Fibroblast of the conjunctiva (primary cell): ENCODE results near the gene LPAR3.

Source experiments
- DNase-seq: peaks from one replicate; pipeline ENCODE4 v3.0.0-alpha.2; 2010; ENCODE audit warnings: low read depth

LPAR3 gene

DNA sequence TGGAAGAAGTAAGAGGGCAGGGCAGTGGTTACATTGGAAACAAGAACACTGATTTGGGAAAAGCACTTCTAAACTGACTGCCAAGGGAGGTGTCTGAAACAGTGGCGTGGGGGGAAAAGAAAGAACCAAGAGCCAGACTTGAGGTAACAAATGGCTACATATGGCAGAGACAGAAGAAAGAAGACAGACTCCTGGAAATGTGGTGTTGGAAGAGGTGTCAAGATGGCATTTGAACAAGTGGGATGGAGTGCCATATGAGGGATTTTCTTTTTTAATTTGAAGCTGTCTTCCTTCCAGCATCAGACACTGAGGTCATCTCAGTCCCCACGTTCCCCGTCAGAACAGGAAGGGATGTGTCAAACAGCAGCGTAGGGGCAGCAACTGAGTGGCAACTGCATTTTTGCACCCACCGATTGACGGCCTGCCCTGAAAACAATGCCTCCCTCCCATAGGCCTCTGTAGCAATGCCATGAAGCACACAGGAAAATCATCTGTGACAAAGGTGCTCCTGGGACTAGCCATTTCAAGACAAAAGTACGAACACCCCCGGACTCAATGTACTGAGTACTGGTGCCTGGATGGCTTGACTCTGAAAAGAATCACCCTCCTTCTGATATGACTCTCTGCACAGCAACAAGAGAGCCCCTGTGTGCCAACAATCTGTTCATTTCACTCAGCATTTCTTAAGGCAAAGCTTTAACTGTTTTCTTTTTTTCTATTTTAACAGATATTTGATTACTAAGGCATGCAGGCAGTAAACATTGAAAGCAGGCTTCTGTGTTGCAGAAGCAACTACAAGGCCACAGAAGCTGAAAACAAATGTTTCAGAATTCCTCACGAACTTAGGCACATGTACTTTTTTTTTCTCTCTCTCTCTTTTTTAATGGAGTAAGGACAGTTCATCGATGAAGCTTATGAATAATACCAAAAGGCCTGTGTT lies 37.0 kb downstream of the LPAR3 start:
- DNase-seq: no peak

- DNase-seq: no peak
These were observed 37.8 kb downstream of the LPAR3 start for GRCh38 chr1:84855168-84855567.

GRCh38 chr1:84853741-84854721 lies 39.0 kb downstream of the LPAR3 start:
- no peak for DNase-seq

GRCh38 chr1:84851839-84852238 lies 41.2 kb downstream of the LPAR3 start:
- DNase-seq: peak; percentile 47

GRCh38 chr1:84849357-84849975 lies 43.5 kb downstream of the LPAR3 start:
- no peak for DNase-seq

DNA sequence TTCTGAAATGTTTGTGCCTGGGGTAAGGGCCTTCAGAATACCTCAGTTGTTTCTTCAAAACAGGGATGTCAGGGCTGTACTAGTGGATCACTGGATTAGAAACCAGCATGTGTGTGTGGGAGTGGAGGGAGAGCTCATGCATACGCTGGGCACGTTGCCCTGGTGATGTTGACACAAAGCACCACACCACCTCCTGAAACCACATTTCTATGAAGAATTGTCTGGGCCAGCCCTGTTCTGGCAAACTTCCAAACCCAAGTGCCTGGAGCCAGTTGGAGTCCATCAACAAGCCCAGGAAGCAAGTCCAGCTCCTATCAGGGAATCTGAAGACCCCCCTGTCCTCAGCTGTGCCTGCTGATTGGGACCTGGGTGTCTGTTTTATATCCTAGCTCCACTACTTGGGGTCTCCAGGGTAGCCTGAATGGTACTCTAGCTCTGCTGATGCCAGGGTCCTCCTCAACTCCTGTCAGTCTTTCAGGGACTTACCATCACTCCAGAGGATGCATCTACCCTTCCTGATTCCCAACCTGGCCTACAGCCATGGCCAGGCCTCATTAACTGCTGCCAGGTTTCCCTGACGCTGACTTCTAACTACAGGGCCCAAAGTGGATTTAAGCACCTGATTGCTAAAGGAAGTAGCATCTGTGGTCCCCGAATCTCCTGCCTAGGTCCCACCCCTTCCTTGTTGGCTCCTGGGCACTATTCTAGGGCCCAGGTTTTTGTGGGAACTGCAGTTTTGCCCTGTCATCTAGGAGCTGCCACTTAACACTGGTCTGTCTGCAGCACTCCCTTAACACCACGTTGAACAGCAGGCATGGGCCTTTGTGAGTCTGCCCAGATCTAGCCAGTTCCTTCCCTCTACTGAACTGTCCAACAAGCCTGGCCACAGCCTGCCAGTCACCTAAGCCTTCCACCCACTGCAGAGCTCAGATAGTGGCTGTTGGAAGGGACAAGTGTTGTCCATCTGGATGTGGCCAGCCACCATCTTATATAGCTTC lies 45.5 kb downstream of the LPAR3 start:
- peak; percentile 96 for DNase-seq

DNA sequence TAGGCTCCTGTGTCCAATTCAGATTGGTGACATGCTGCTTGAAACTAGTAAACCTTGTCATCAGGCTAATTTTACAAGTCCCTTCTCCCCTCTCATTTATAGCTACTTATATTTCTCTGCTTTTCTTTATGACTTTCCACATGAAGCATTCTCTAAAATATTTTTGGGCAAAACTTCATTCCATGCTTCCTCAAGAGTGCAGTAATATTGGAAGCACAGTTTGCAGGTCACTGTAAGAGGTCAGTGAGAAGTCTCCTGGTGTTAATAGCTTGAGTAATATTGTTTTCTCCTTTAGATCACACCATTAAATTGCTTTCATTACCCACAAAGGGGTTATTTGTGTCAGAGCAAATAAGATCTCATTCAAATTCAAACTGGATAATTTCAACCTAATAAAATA lies 46.6 kb downstream of the LPAR3 start:
- DNase-seq: no peak

- no peak for DNase-seq
These were observed 47.6 kb downstream of the LPAR3 start for GRCh38 chr1:84845357-84845756.

DNA sequence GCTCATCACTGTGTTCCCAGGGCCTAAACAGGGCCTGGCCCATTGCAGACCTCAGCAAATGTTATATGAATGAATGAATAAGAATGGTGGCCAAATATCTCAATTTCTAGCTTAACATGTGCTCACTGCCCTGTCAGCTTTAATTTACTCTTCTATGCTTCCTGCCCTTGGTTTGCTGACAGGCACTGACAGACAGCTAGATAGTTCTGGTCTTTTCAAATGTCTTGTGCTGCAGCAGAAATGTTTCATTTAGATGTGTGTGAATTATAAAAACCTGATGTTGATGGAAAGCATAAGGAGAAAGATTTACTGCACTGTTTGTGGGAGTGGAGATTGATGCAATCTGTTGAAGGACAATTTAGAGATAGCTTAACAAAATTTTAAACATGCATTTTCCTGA lies 48.9 kb downstream of the LPAR3 start:
- DNase-seq: no peak

GRCh38 chr1:84842748-84843231 lies 50.2 kb downstream of the LPAR3 start:
- DNase-seq: no peak

GRCh38 chr1:84841971-84842370 lies 51.0 kb downstream of the LPAR3 start:
- no peak for DNase-seq

DNA sequence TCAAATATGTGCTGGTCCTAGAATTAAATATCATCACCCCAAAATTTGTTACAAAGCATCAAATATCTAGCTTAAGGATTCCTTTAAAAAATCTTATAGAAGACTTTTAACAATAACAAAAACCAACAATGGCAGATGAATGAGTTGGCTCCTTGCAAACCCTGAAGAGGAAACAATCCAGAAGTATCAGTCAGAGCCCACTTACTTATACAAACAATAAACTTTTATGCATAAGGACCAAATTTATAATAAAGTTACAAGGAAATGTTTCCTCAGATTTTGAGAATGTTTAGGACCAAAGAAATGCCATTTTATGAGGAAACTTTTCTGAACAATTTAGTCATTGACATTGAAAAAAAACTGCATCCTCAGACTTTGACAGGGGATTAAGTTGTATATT lies 52.7 kb downstream of the LPAR3 start:
- DNase-seq: no peak

DNA sequence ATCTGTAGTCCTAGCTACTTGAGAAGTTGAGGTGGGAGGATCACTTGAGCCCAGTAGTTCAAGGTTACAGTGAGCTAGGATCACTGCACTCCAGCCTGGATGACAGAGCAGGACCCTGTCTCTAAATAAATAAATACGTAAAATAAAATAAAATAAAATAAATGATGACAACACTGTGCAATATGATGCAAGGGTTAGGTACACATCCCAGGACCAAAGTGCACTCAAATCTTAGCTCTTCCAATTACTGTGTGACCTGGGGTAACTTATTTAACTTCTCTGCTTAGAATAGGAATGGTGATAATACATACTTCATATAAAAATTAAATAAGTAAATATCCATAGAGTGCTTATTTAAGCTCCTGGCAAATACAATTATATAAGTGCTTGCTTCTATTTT lies 53.5 kb downstream of the LPAR3 start:
- DNase-seq: no peak

DNA sequence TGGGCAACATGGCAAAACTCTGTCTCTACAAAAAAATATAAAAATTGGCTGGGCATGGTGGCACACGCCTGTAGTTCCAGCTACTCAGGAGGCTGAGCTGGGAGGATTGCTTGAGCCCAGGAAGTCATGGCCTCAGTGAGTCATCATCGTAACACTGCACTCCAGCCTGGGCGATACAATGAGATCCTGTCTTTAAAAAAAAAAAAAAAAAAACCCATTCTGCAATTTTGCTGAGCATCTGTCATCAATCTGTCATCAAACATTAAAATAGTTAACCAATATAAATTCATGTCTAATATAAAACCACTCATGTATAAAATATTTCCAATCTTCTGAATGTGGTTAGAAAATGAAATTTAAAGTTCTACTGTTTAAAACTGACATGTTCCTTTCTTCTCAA lies 56.9 kb downstream of the LPAR3 start:
- no peak for DNase-seq

DNA sequence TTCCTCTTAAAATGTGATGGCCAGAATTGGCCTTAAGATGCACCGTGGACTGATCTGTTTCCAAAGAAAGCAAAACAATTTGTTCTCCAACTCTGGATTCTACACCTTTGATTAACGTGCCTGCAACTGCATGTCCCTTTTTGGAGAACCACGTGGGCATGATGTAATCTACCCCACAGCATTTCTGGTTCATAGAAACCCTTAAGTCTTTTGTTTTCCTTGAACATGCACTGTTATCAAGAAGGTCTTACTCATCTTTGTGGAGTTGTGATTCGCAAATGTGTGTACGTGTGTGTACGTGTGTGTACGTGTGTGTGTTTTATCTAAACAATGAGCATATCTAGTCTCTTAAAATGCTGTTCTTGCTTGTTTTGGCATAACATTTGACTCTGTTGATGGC lies 57.8 kb downstream of the LPAR3 start:
- no peak for DNase-seq

GRCh38 chr1:84834419-84835064 lies 58.5 kb downstream of the LPAR3 start:
- peak; percentile 10 for DNase-seq

DNA sequence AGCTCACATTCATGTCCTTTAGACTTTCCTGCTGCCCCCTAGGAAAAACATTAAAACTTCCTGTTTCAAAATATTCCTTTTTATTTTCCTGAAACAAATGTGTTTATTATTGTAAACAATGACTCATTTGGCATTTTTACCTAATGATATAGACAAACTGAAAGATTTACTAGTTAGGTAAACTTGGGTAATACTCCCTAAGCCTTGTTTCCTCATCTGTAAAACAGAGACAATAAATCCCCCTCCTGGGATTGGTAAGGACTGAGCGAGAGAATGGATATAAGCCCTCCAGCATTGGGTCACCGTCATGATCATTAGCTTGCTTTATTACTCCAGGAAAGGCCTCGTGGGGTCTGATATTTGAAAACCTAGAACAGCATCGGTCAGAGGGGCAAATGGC lies 59.8 kb downstream of the LPAR3 start:
- no peak for DNase-seq

DNA sequence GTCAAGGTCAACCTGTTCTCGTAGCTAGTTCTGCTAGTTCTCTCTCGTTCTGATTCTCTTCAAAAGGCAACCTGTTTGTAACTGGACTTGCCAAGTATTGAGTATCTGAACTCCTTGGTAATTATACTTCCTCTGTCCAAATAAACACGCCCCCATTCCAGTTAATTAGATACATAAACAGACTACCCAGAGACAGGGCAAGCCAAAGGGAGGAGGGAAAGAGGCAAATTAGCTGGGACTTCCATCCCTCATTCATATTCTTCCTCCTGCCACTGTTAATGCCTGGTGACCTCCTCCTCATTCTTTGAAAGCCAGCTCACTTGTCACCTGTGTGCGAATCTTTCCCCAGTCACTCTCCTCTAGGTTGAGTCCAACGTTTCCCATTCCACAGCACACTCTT lies 62.9 kb downstream of the LPAR3 start:
- DNase-seq: no peak

- DNase-seq: no peak
These were observed 65.0 kb downstream of the LPAR3 start for GRCh38 chr1:84827976-84828375.

GRCh38 chr1:84827555-84827954 lies 65.5 kb downstream of the LPAR3 start:
- no peak for DNase-seq
